Measurements from ENCODE around the gene MAP2K5.

The MAP2K5 gene

GRCh38 chr15:67735896-67736295 is 193.4 kb downstream of the MAP2K5 start:
- no peak for DNase-seq
- no peak overlapping the region for H2AK5ac ChIP-seq (ENCODE audit: low read length)
- no peaks in the 10 kb centered on the region for H3K79me1 ChIP-seq (ENCODE audit: low read length)
- no peaks in the 10 kb centered on the region for H3K4me1 ChIP-seq (ENCODE audit: control insufficient read depth, low read depth, low read length)
- no peak overlapping the region for H3K27ac ChIP-seq (ENCODE audit: low read depth, low read length)
- WGBS (ENCODE audit: extremely low coverage, insufficient coverage, low lambda C conversion rate): no CpG with 5 or more reads among the region's 2 CpGs
- no peaks in the 10 kb centered on the region for H3K36me3 ChIP-seq (ENCODE audit: control insufficient read depth, insufficient read depth, low read length)
- H2BK15ac ChIP-seq (replicated peaks; ENCODE audit: low read depth): no peak overlapping the region
- no peaks in the 10 kb centered on the region for H3K27me3 ChIP-seq (ENCODE audit: insufficient read depth, low read length, poor library complexity)
- no peak overlapping the region for H4K5ac ChIP-seq (ENCODE audit: low read length)
- no peak overlapping the region for H3K4me3 ChIP-seq (ENCODE audit: low read length)
- H3K4me2 ChIP-seq (ENCODE audit: low read length): no peak overlapping the region
- H4K8ac ChIP-seq (ENCODE audit: low read depth, low read length): no peak overlapping the region
- H3K56ac ChIP-seq (ENCODE audit: low read length): no peak overlapping the region
- no peak overlapping the region for H3K4ac ChIP-seq (ENCODE audit: low read depth, low read length)
- H2BK120ac ChIP-seq (ENCODE audit: low read depth, low read length): no peak overlapping the region
- H3K79me2 ChIP-seq (ENCODE audit: control insufficient read depth, insufficient read depth, low read length): no peaks in the 10 kb centered on the region
- no peak overlapping the region for H2BK5ac ChIP-seq (ENCODE audit: low read length)
- H3K23ac ChIP-seq (ENCODE audit: low read length): no peak overlapping the region
- H3K9ac ChIP-seq (ENCODE audit: low read length): no peak overlapping the region
- H3K18ac ChIP-seq (ENCODE audit: low read length): no peak overlapping the region

GRCh38 chr15:67736810-67737209 is 194.3 kb downstream of the MAP2K5 start:
- H3K4ac ChIP-seq (ENCODE audit: low read depth, low read length): no peak overlapping the region
- H2BK15ac ChIP-seq (replicated peaks; ENCODE audit: low read depth): no peak overlapping the region
- H3K56ac ChIP-seq (ENCODE audit: low read length): no peak overlapping the region
- no peak overlapping the region for H3K4me2 ChIP-seq (ENCODE audit: low read length)
- H2AK5ac ChIP-seq (ENCODE audit: low read length): no peak overlapping the region
- no peak overlapping the region for H3K18ac ChIP-seq (ENCODE audit: low read length)
- DNase-seq: no peak
- no peak overlapping the region for H3K9ac ChIP-seq (ENCODE audit: low read length)
- H2BK5ac ChIP-seq (ENCODE audit: low read length): no peak overlapping the region
- no peak overlapping the region for H4K5ac ChIP-seq (ENCODE audit: low read length)
- H3K79me1 ChIP-seq (ENCODE audit: low read length): no peaks in the 10 kb centered on the region
- no peaks in the 10 kb centered on the region for H3K4me1 ChIP-seq (ENCODE audit: control insufficient read depth, low read depth, low read length)
- H3K4me3 ChIP-seq (ENCODE audit: low read length): no peak overlapping the region
- no peak overlapping the region for H4K8ac ChIP-seq (ENCODE audit: low read depth, low read length)
- no CpG with 5 or more reads among the region's 2 CpGs for WGBS (ENCODE audit: extremely low coverage, insufficient coverage, low lambda C conversion rate)
- no peak overlapping the region for H2BK120ac ChIP-seq (ENCODE audit: low read depth, low read length)
- no peaks in the 10 kb centered on the region for H3K36me3 ChIP-seq (ENCODE audit: control insufficient read depth, insufficient read depth, low read length)
- H3K23ac ChIP-seq (ENCODE audit: low read length): no peak overlapping the region
- no peaks in the 10 kb centered on the region for H3K79me2 ChIP-seq (ENCODE audit: control insufficient read depth, insufficient read depth, low read length)
- H3K27me3 ChIP-seq (ENCODE audit: insufficient read depth, low read length, poor library complexity): no peaks in the 10 kb centered on the region
- H3K27ac ChIP-seq (ENCODE audit: low read depth, low read length): no peak overlapping the region

- Histone ChIP-seq H3K56ac (ENCODE audit: low read length) (no peak overlapping the region), H3K23ac (ENCODE audit: low read length) (no peak overlapping the region), H2BK15ac (replicated peaks; ENCODE audit: low read depth) (no peak overlapping the region), H3K36me3 (ENCODE audit: control insufficient read depth, insufficient read depth, low read length) (no peaks in the 10 kb centered on the region), H3K4me3 (ENCODE audit: low read length) (no peak overlapping the region), H2BK5ac (ENCODE audit: low read length) (no peak overlapping the region), H3K27ac (ENCODE audit: low read depth, low read length) (no peak overlapping the region), H3K4me1 (ENCODE audit: control insufficient read depth, low read depth, low read length) (no peaks in the 10 kb centered on the region), H3K4ac (ENCODE audit: low read depth, low read length) (no peak overlapping the region), H2AK5ac (ENCODE audit: low read length) (no peak overlapping the region), H3K79me2 (ENCODE audit: control insufficient read depth, insufficient read depth, low read length) (no peaks in the 10 kb centered on the region), H4K8ac (ENCODE audit: low read depth, low read length) (no peak overlapping the region), H3K18ac (ENCODE audit: low read length) (no peak overlapping the region), H3K9ac (ENCODE audit: low read length) (no peak overlapping the region), H3K4me2 (ENCODE audit: low read length) (no peak overlapping the region), H2BK120ac (ENCODE audit: low read depth, low read length) (no peak overlapping the region), H4K5ac (ENCODE audit: low read length) (no peak overlapping the region), H3K79me1 (ENCODE audit: low read length) (no peaks in the 10 kb centered on the region), H3K27me3 (ENCODE audit: insufficient read depth, low read length, poor library complexity) (no peaks in the 10 kb centered on the region)
- no peak for DNase-seq
- no CpG with 5 or more reads among the region's 4 CpGs for WGBS (ENCODE audit: extremely low coverage, insufficient coverage, low lambda C conversion rate)
Measured at GRCh38 chr15:67738056-67738455, 195.6 kb downstream of the MAP2K5 start.

- no CpG with 5 or more reads among the region's 3 CpGs for WGBS (ENCODE audit: extremely low coverage, insufficient coverage, low lambda C conversion rate)
- H3K79me1 ChIP-seq (ENCODE audit: low read length): no peaks in the 10 kb centered on the region
Measured at GRCh38 chr15:67740405-67740804, 197.9 kb downstream of the MAP2K5 start.

GRCh38 chr15:67741308-67741707 is 198.8 kb downstream of the MAP2K5 start:
- Histone ChIP-seq H2AK5ac (ENCODE audit: low read length) (no peak overlapping the region), H3K18ac (ENCODE audit: low read length) (no peak overlapping the region), H4K8ac (ENCODE audit: low read depth, low read length) (no peak overlapping the region), H3K27ac (ENCODE audit: low read depth, low read length) (no peak overlapping the region), H3K56ac (ENCODE audit: low read length) (no peak overlapping the region), H2BK5ac (ENCODE audit: low read length) (no peak overlapping the region), H2BK15ac (replicated peaks; ENCODE audit: low read depth) (no peak overlapping the region), H3K4me1 (ENCODE audit: control insufficient read depth, low read depth, low read length) (peaks cover 2% of the 10 kb centered on the region), H3K4me2 (ENCODE audit: low read length) (no peak overlapping the region), H3K9ac (ENCODE audit: low read length) (no peak overlapping the region), H3K36me3 (ENCODE audit: control insufficient read depth, insufficient read depth, low read length) (no peaks in the 10 kb centered on the region), H3K4ac (ENCODE audit: low read depth, low read length) (no peak overlapping the region), H3K27me3 (ENCODE audit: insufficient read depth, low read length, poor library complexity) (no peaks in the 10 kb centered on the region), H2BK120ac (ENCODE audit: low read depth, low read length) (no peak overlapping the region), H3K4me3 (ENCODE audit: low read length) (no peak overlapping the region), H3K79me1 (ENCODE audit: low read length) (no peaks in the 10 kb centered on the region), H3K79me2 (ENCODE audit: control insufficient read depth, insufficient read depth, low read length) (no peaks in the 10 kb centered on the region), H3K23ac (ENCODE audit: low read length) (no peak overlapping the region), H4K5ac (ENCODE audit: low read length) (no peak overlapping the region)
- WGBS (ENCODE audit: extremely low coverage, insufficient coverage, low lambda C conversion rate): no CpG with 5 or more reads among the region's 2 CpGs
- no peak for DNase-seq

More at GRCh38 chr15:67740405-67740804, 197.9 kb downstream of the MAP2K5 start:
- DNase-seq: no peak
- H4K8ac ChIP-seq (ENCODE audit: low read depth, low read length): no peak overlapping the region
- H3K27ac ChIP-seq (ENCODE audit: low read depth, low read length): no peak overlapping the region
- H3K4me3 ChIP-seq (ENCODE audit: low read length): no peak overlapping the region
- H3K4me1 ChIP-seq (ENCODE audit: control insufficient read depth, low read depth, low read length): no peaks in the 10 kb centered on the region
- H3K56ac ChIP-seq (ENCODE audit: low read length): no peak overlapping the region
- H3K79me2 ChIP-seq (ENCODE audit: control insufficient read depth, insufficient read depth, low read length): no peaks in the 10 kb centered on the region
- no peak overlapping the region for H4K5ac ChIP-seq (ENCODE audit: low read length)
- no peak overlapping the region for H2BK15ac ChIP-seq (replicated peaks; ENCODE audit: low read depth)
- no peak overlapping the region for H2AK5ac ChIP-seq (ENCODE audit: low read length)
- no peak overlapping the region for H3K23ac ChIP-seq (ENCODE audit: low read length)
- no peak overlapping the region for H3K4me2 ChIP-seq (ENCODE audit: low read length)
- H3K36me3 ChIP-seq (ENCODE audit: control insufficient read depth, insufficient read depth, low read length): no peaks in the 10 kb centered on the region
- H3K18ac ChIP-seq (ENCODE audit: low read length): no peak overlapping the region
- no peak overlapping the region for H3K4ac ChIP-seq (ENCODE audit: low read depth, low read length)
- no peak overlapping the region for H2BK120ac ChIP-seq (ENCODE audit: low read depth, low read length)
- no peak overlapping the region for H2BK5ac ChIP-seq (ENCODE audit: low read length)
- no peaks in the 10 kb centered on the region for H3K27me3 ChIP-seq (ENCODE audit: insufficient read depth, low read length, poor library complexity)
- no peak overlapping the region for H3K9ac ChIP-seq (ENCODE audit: low read length)

- Histone ChIP-seq H3K27ac (ENCODE audit: low read depth, low read length) (no peak overlapping the region), H2BK5ac (ENCODE audit: low read length) (no peak overlapping the region), H2BK120ac (ENCODE audit: low read depth, low read length) (no peak overlapping the region), H3K4me2 (ENCODE audit: low read length) (no peak overlapping the region), H3K4ac (ENCODE audit: low read depth, low read length) (no peak overlapping the region), H2BK15ac (replicated peaks; ENCODE audit: low read depth) (no peak overlapping the region), H3K79me1 (ENCODE audit: low read length) (no peaks in the 10 kb centered on the region), H3K36me3 (ENCODE audit: control insufficient read depth, insufficient read depth, low read length) (no peaks in the 10 kb centered on the region), H3K4me1 (ENCODE audit: control insufficient read depth, low read depth, low read length) (peaks cover 6% of the 10 kb centered on the region), H3K18ac (ENCODE audit: low read length) (no peak overlapping the region), H2AK5ac (ENCODE audit: low read length) (no peak overlapping the region), H3K79me2 (ENCODE audit: control insufficient read depth, insufficient read depth, low read length) (no peaks in the 10 kb centered on the region), H4K8ac (ENCODE audit: low read depth, low read length) (no peak overlapping the region), H4K5ac (ENCODE audit: low read length) (no peak overlapping the region), H3K27me3 (ENCODE audit: insufficient read depth, low read length, poor library complexity) (no peaks in the 10 kb centered on the region), H3K56ac (ENCODE audit: low read length) (no peak overlapping the region), H3K23ac (ENCODE audit: low read length) (no peak overlapping the region), H3K9ac (ENCODE audit: low read length) (no peak overlapping the region), H3K4me3 (ENCODE audit: low read length) (no peak overlapping the region)
- DNase-seq: no peak
Measured at GRCh38 chr15:67743558-67743957, 201.1 kb downstream of the MAP2K5 start.
